NCI-H2196 (cell line): ENCODE measurements around the gene PTGIR.

ENCODE experiments used
- DNase-seq: peaks from one replicate; lab custom pipeline; 2025; ENCODE audit not compliant: unreplicated experiment; lab: John Stamatoyannopoulos, UW

Gene PTGIR

GRCh38 chr19:46601318-46602224, 23.3 kb downstream of the PTGIR start, which contains the start of gene CALM3:
Gene CALM3, plus strand, starts transcription at chr19:46601330. Its CDS starts 105 bp downstream, at chr19:46601435.
- DNase-seq, result no peak

- DNase-seq, result peak; percentile 96
These were observed 24.2 kb downstream of the PTGIR start for GRCh38 chr19:46600384-46601317.

GRCh38 chr19:46599716-46600373, 25.0 kb downstream of the PTGIR start:
- DNase-seq, result no peak

GRCh38 chr19:46598372-46598917, 26.4 kb downstream of the PTGIR start:
- DNase-seq, result no peak

- DNase-seq, result no peak
These were observed 28.9 kb downstream of the PTGIR start for GRCh38 chr19:46596008-46596407.

GRCh38 chr19:46591870-46592269, 33.0 kb downstream of the PTGIR start:
- no peak for DNase-seq

GRCh38 chr19:46591254-46591653, 33.6 kb downstream of the PTGIR start:
- DNase-seq, result no peak

GRCh38 chr19:46587861-46588260, 37.0 kb downstream of the PTGIR start:
- no peak for DNase-seq

GRCh38 chr19:46586294-46586693, 38.6 kb downstream of the PTGIR start:
- DNase-seq, result no peak

GRCh38 chr19:46585539-46585938, 39.4 kb downstream of the PTGIR start:
- DNase-seq, result no peak

GRCh38 chr19:46580247-46580646, 44.6 kb downstream of the PTGIR start:
- no peak for DNase-seq

- peak; percentile 12 for DNase-seq
These were observed 45.5 kb downstream of the PTGIR start for GRCh38 chr19:46579361-46579879.

- DNase-seq, result no peak
These were observed 46.4 kb downstream of the PTGIR start for GRCh38 chr19:46578450-46578849.

GRCh38 chr19:46574533-46574932, 50.4 kb downstream of the PTGIR start:
- DNase-seq, result no peak

GRCh38 chr19:46573679-46574498, 51.0 kb downstream of the PTGIR start:
- no peak for DNase-seq

- DNase-seq, result no peak
These were observed 53.4 kb downstream of the PTGIR start for GRCh38 chr19:46571495-46571894.
